HCT116 (cell line): ENCODE measurements around the gene SPARCL1. TPM values are rescaled to one million over a fixed set of nuclear protein-coding genes. Genes with fewer than 3 reads are reported as not detected.

Experiments used
- ATAC-seq: fragments of 200-7000 bp; cut with Tn5 transposase; 2 replicates; pipeline ENCODE4 v1.9.1; 2020; ENCODE audit warnings: mild to moderate bottlenecking, moderate library complexity
- BruUV-seq: library from RNA; stranded (reverse); fragments of 400-500 nt; replicated peaks from 2 replicates; lab custom pipeline; 2021; lab: Mats Ljungman, UMichigan
- CTCF ChIA-PET: fragments of 300-600 bp; sonication (Branson Sonifier 250); formaldehyde crosslinking; loops from one replicate; lab custom pipeline; 2021; ENCODE audit warnings: antibody characterized with exemption; lab: Charles Lee
- POLR2A ChIA-PET: fragments of 300-600, 350-600 bp; sonication (Branson Sonifier 250); formaldehyde crosslinking; loops from one replicate; lab custom pipeline; 2021; ENCODE audit warnings: antibody characterized with exemption; lab: Charles Lee
- RAD21 ChIA-PET, 2 experiments: fragments of 300-600 bp; sonication (Branson Sonifier 250); formaldehyde crosslinking; loops; one replicate each; lab custom pipeline; 2023; ENCODE audit warnings: low total read pairs in 2 of 2; ENCODE audit not compliant: uncharacterized antibody in 2 of 2, unreplicated experiment in 2 of 2, low non-redundant PET in 1 of 2; lab: Charles Lee
- DNase-seq: peaks from one replicate; pipeline ENCODE4 v3.0.0-alpha.2; 2010; ENCODE audit warnings: low read depth, low spot score
- H2AFZ ChIP-seq: fragments of 200-600 bp; shearing (Covaris generic), sonication (generic); 2 replicates; pipeline ENCODE4 v1.6.1; 2017; ENCODE audit warnings: low read depth, mixed run types, mixed read lengths, antibody characterized with exemption, low read length; ENCODE audit not compliant: poor library complexity, severe bottlenecking
- H3K27ac ChIP-seq: 2 replicates; pipeline ENCODE4 v1.5.1; 2012; ENCODE audit warnings: low read depth, low read length
- H3K27me3 ChIP-seq: fragments of 200-600 bp; sonication (generic); 2 replicates; pipeline ENCODE4 v1.6.1; 2016; ENCODE audit warnings: mixed run types, low read length, mixed read lengths; ENCODE audit not compliant: insufficient read depth
- H3K36me3 ChIP-seq, 2 experiments: fragments of 200-500 bp in 1 of 2; fragments of 200-600 bp in 1 of 2; sonication (Bioruptor generic) in 1 of 2; sonication (generic) in 1 of 2; 2 replicates each; pipeline versions ENCODE4 v1.5.1 to v1.6.1; 2014 to 2016; ENCODE audit warnings: low read length in 2 of 2, inconsistent platforms in 1 of 2, mixed read lengths in 1 of 2, mixed run types in 1 of 2; ENCODE audit not compliant: insufficient read depth in 2 of 2, control insufficient read depth in 1 of 2
- H3K4me1 ChIP-seq, 2 experiments: fragments of 200-600 bp in 1 of 2; sonication (generic) in 1 of 2; 2 replicates each; pipeline versions ENCODE4 v1.5.1 to v1.6.1; 2012 to 2017; ENCODE audit warnings: low read length in 2 of 2, inconsistent platforms in 1 of 2, mild to moderate bottlenecking in 1 of 2, mixed read lengths in 1 of 2, mixed run types in 1 of 2, moderate library complexity in 1 of 2; ENCODE audit not compliant: insufficient read depth in 2 of 2, control insufficient read depth in 1 of 2
- H3K4me2 ChIP-seq: fragments of 200-600 bp; sonication (generic); 2 replicates; pipeline ENCODE4 v1.6.1; 2017; ENCODE audit warnings: mixed run types, low read length, mixed read lengths
- H3K4me3 ChIP-seq, 2 experiments: fragments of 200-600 bp in 1 of 2; sonication (generic) in 1 of 2; replicated peaks in 1 of 2; 2 replicates each; pipeline ENCODE4 v1.5.1; 2011 to 2016; ENCODE audit warnings: low read length in 2 of 2, control low read depth in 1 of 2, low read depth in 1 of 2, mild to moderate bottlenecking in 1 of 2, mixed read lengths in 1 of 2, mixed run types in 1 of 2
- H3K79me2 ChIP-seq: fragments of 200-600 bp; sonication (generic); 2 replicates; pipeline ENCODE4 v1.6.1; 2017; ENCODE audit warnings: mild to moderate bottlenecking, mixed run types, low read length, moderate library complexity, mixed read lengths; ENCODE audit not compliant: insufficient read depth
- H3K9ac ChIP-seq: fragments of 200-600 bp; sonication (generic); 2 replicates; pipeline ENCODE4 v1.6.1; 2016; ENCODE audit warnings: low read length, mixed read lengths
- H3K9me2 ChIP-seq: fragments of 200-600 bp; sonication (generic), shearing (Covaris generic); 2 replicates; pipeline ENCODE4 v1.6.1; 2017; ENCODE audit warnings: mixed run types, mild to moderate bottlenecking, moderate library complexity; ENCODE audit not compliant: insufficient read depth
- H3K9me3 ChIP-seq, 2 experiments: fragments of 200-500 bp in 1 of 2; fragments of 200-600 bp in 1 of 2; sonication (Bioruptor generic) in 1 of 2; sonication (generic) in 1 of 2; 2 replicates each; pipeline ENCODE4 v1.6.1; 2014 to 2017; ENCODE audit warnings: low read length in 2 of 2, mixed read lengths in 2 of 2, inconsistent platforms in 1 of 2, low read depth in 1 of 2, mild to moderate bottlenecking in 1 of 2, mixed run types in 1 of 2, moderate library complexity in 1 of 2; ENCODE audit not compliant: control insufficient read depth in 1 of 2, insufficient read depth in 1 of 2
- H4K20me1 ChIP-seq: fragments of 200-600 bp; sonication (generic), shearing (Covaris generic); 2 replicates; pipeline ENCODE4 v1.6.1; 2017; ENCODE audit warnings: mixed run types, mild to moderate bottlenecking, moderate library complexity; ENCODE audit not compliant: insufficient read depth
- CBX3 ChIP-seq: IDR thresholded peaks from 2 replicates; pipeline ENCODE4 v1.6.1; 2012; ENCODE audit warnings: low read depth
- CEBPB ChIP-seq: IDR thresholded peaks from 2 replicates; pipeline ENCODE4 v1.6.1; 2012; ENCODE audit warnings: low read depth
- EZH2 ChIP-seq: fragments of 200-600 bp; sonication (generic); IDR thresholded peaks from 2 replicates; pipeline ENCODE4 v1.6.1; 2017; ENCODE audit warnings: antibody characterized with exemption, mixed run types
- JUND ChIP-seq: IDR thresholded peaks from 2 replicates; pipeline ENCODE4 v1.6.1; 2012
- RAD21 ChIP-seq: IDR thresholded peaks from 2 replicates; pipeline ENCODE4 v1.6.1; 2012; ENCODE audit warnings: low read depth, mild to moderate bottlenecking
- SIN3A ChIP-seq: IDR thresholded peaks from 2 replicates; pipeline ENCODE4 v1.6.1; 2012; ENCODE audit warnings: low read depth
- SP1 ChIP-seq: IDR thresholded peaks from 2 replicates; pipeline ENCODE4 v1.6.1; 2012; ENCODE audit warnings: low read depth
- SRF ChIP-seq: IDR thresholded peaks from 2 replicates; pipeline ENCODE4 v1.6.1; 2012; ENCODE audit warnings: low read depth
- TCF7L2 ChIP-seq: IDR thresholded peaks from 2 replicates; pipeline ENCODE4 v1.7.0; 2011; ENCODE audit warnings: borderline replicate concordance, inconsistent platforms; ENCODE audit not compliant: insufficient read depth, insufficient read length; ENCODE audit errors: extremely low read depth
- ZFX ChIP-seq: fragments of 450-650 bp; IDR thresholded peaks from 2 replicates; pipeline ENCODE4 v1.6.1; 2017
- ZNF274 ChIP-seq: fragments of 200-500 bp; sonication (Bioruptor generic); IDR thresholded peaks from 2 replicates; pipeline ENCODE4 v1.6.1; 2014; ENCODE audit warnings: mild to moderate bottlenecking, low read depth, low read length, inconsistent platforms
- intact Hi-C: fragments of 100-400 bp; cut with micrococcal nuclease; formaldehyde crosslinking; loops from 2 replicates; pipeline ENCODE4 v1.10.0; 2022
- total RNA-seq: library from RNA; stranded (reverse); gene quantifications from one replicate; pipeline ENCODE4 v1.2.1, GENCODE V29; 2021; ENCODE audit not compliant: unreplicated experiment
- TF ChIP-seq, protein P1 (sequence below): IDR thresholded peaks from 2 replicates; pipeline ENCODE4 v1.6.1; 2011; ENCODE audit warnings: mild to moderate bottlenecking, low read length, moderate library complexity; ENCODE audit not compliant: insufficient replicate concordance; ENCODE audit errors: extremely low read depth
- TF ChIP-seq, protein P2 (sequence below), 3 experiments: fragments of 200-600 bp in 1 of 3; sonication (generic) in 1 of 3; IDR thresholded peaks in 2 of 3; conservative IDR thresholded peaks in 1 of 3; 2 replicates each; pipeline ENCODE4 v1.5.1; 2012 to 2017; ENCODE audit warnings: low read depth in 2 of 3, low read length in 2 of 3, antibody characterized with exemption in 1 of 3, borderline replicate concordance in 1 of 3, control low read depth in 1 of 3, mild to moderate bottlenecking in 1 of 3, mixed read lengths in 1 of 3, mixed run types in 1 of 3, moderate library complexity in 1 of 3; ENCODE audit not compliant: insufficient read depth in 1 of 3

Gene SPARCL1
- total RNA-seq, 1 experiment from 2014 or later: 0.96 TPM

GRCh38 chr4:87517621-87518020, 11.6 kb downstream of the SPARCL1 start:
- ChIA-PET RAD21 (no interaction called here), CTCF (interaction anchor here (1.5 kb wide), 1 partner anchor 320 kb away, joined by 3 read pairs; no protein-coding TSS in a partner anchor), POLR2A (no interaction called here)
- Histone ChIP-seq H3K4me2 (no peak overlapping the region), H2AFZ (no peak overlapping the region), H3K9me3 (no peaks in the 10 kb centered on the region), H3K27me3 (no peaks in the 10 kb centered on the region), H3K9me2 (no peaks in the 10 kb centered on the region), H3K9ac (no peak overlapping the region), H3K4me3 (no peak overlapping the region), H3K27ac (no peak overlapping the region), H3K36me3 (no peaks in the 10 kb centered on the region), H3K4me1 (peaks cover 10 to 18% of the 10 kb centered on the region in 2 experiments), H3K79me2 (no peaks in the 10 kb centered on the region), H4K20me1 (no peaks in the 10 kb centered on the region)
- TF ChIP-seq EZH2 (no peak), ZNF274 (no peak), RAD21 (no peak), SRF (no peak), SP1 (no peak), JUND (no peak), SIN3A (no peak), CBX3 (no peak), TCF7L2 (no peak), CEBPB (no peak), ZFX (no peak)
- TF ChIP-seq, protein P1, sequence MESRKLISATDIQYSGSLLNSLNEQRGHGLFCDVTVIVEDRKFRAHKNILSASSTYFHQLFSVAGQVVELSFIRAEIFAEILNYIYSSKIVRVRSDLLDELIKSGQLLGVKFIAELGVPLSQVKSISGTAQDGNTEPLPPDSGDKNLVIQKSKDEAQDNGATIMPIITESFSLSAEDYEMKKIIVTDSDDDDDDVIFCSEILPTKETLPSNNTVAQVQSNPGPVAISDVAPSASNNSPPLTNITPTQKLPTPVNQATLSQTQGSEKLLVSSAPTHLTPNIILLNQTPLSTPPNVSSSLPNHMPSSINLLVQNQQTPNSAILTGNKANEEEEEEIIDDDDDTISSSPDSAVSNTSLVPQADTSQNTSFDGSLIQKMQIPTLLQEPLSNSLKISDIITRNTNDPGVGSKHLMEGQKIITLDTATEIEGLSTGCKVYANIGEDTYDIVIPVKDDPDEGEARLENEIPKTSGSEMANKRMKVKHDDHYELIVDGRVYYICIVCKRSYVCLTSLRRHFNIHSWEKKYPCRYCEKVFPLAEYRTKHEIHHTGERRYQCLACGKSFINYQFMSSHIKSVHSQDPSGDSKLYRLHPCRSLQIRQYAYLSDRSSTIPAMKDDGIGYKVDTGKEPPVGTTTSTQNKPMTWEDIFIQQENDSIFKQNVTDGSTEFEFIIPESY: no peak
- TF ChIP-seq, protein P2, sequence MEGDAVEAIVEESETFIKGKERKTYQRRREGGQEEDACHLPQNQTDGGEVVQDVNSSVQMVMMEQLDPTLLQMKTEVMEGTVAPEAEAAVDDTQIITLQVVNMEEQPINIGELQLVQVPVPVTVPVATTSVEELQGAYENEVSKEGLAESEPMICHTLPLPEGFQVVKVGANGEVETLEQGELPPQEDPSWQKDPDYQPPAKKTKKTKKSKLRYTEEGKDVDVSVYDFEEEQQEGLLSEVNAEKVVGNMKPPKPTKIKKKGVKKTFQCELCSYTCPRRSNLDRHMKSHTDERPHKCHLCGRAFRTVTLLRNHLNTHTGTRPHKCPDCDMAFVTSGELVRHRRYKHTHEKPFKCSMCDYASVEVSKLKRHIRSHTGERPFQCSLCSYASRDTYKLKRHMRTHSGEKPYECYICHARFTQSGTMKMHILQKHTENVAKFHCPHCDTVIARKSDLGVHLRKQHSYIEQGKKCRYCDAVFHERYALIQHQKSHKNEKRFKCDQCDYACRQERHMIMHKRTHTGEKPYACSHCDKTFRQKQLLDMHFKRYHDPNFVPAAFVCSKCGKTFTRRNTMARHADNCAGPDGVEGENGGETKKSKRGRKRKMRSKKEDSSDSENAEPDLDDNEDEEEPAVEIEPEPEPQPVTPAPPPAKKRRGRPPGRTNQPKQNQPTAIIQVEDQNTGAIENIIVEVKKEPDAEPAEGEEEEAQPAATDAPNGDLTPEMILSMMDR (IDR thresholded peaks at IDR 0.05 in 2 of 3, conservative IDR thresholded peaks at IDR 0.05 in 1 of 3; ENCODE audit: borderline replicate concordance in 1 of 3, insufficient read depth in 1 of 3, low read depth in 2 of 3, low read length in 2 of 3): no peak
- DNase-seq: no peak
- intact Hi-C loops: no loop called here
- no peak for ATAC-seq
- no TSS peak for BruUV-seq
